HepG2 (cell line): ENCODE results near the gene TBC1D22A. TPM values are rescaled to one million over a fixed set of nuclear protein-coding genes. Genes with fewer than 3 reads are reported as not detected.

Experiments used
- ATRX ChIP-seq: sonication (generic); formaldehyde crosslinking; IDR thresholded peaks from 2 replicates; pipeline ENCODE4 v1.4.0; 2020; ENCODE audit warnings: missing genetic modification reagents, borderline replicate concordance
- BRCA1 ChIP-seq: sonication (generic); formaldehyde crosslinking; IDR thresholded peaks from 2 replicates; pipeline ENCODE4 v1.4.0; 2020; ENCODE audit warnings: missing genetic modification reagents
- CCAR2 ChIP-seq: fragments of 200-400 bp; formaldehyde crosslinking; optimal IDR thresholded peaks from 2 replicates; pipeline ENCODE3; 2018; ENCODE audit warnings: low read depth, mild to moderate bottlenecking, low read length, moderate library complexity
- CENPX ChIP-seq: sonication (generic); formaldehyde crosslinking; IDR thresholded peaks from 2 replicates; pipeline ENCODE4 v1.9.0; 2021; ENCODE audit warnings: mild to moderate bottlenecking, missing genetic modification reagents, moderate library complexity
- MEIS2 ChIP-seq: sonication (generic); formaldehyde crosslinking; IDR thresholded peaks from 2 replicates; pipeline ENCODE4 v1.9.0; 2021; ENCODE audit warnings: mild to moderate bottlenecking, missing genetic modification reagents
- NFIC ChIP-seq: IDR thresholded peaks from 2 replicates; pipeline ENCODE4 v1.6.1; 2012; ENCODE audit warnings: mild to moderate bottlenecking, low read length, inconsistent platforms
- POLR2G ChIP-seq: fragments of 200-400 bp; formaldehyde crosslinking; IDR thresholded peaks from 2 replicates; pipeline ENCODE4 v1.6.1; 2018; ENCODE audit warnings: mild to moderate bottlenecking, low read depth, low read length, moderate library complexity
- SALL1 ChIP-seq: sonication (generic); formaldehyde crosslinking; IDR thresholded peaks from 2 replicates; pipeline ENCODE4 v1.8.0; 2022; ENCODE audit warnings: mild to moderate bottlenecking, missing genetic modification reagents
- SP4 ChIP-seq: sonication (generic); formaldehyde crosslinking; IDR thresholded peaks from 2 replicates; pipeline ENCODE4 v1.8.1; 2023; ENCODE audit warnings: mild to moderate bottlenecking, missing genetic modification reagents
- ZBTB7B ChIP-seq: sonication (generic); formaldehyde crosslinking; IDR thresholded peaks from 2 replicates; pipeline ENCODE4 v1.4.0; 2020; ENCODE audit warnings: missing genetic modification reagents
- ZMAT3 ChIP-seq: sonication (generic); formaldehyde crosslinking; conservative IDR thresholded peaks from 2 replicates; pipeline ENCODE4 v1.7.0; 2021; ENCODE audit warnings: missing genetic modification reagents
- ZNF235 ChIP-seq: sonication (generic); formaldehyde crosslinking; IDR thresholded peaks from 2 replicates; pipeline ENCODE4 v1.8.1; 2023; ENCODE audit warnings: mild to moderate bottlenecking, missing genetic modification reagents, borderline replicate concordance
- ZNF263 ChIP-seq: sonication (generic); formaldehyde crosslinking; IDR thresholded peaks from 2 replicates; pipeline ENCODE4 v1.4.0; 2020; ENCODE audit warnings: missing genetic modification reagents
- ZNF496 ChIP-seq: sonication (generic); formaldehyde crosslinking; IDR thresholded peaks from 2 replicates; pipeline ENCODE4 v1.8.1; 2023; ENCODE audit warnings: mild to moderate bottlenecking, moderate library complexity, missing genetic modification reagents; ENCODE audit not compliant: insufficient replicate concordance
- ZNF543 ChIP-seq: sonication (generic); formaldehyde crosslinking; IDR thresholded peaks from 2 replicates; pipeline ENCODE4 v1.4.0; 2020; ENCODE audit warnings: mild to moderate bottlenecking, missing genetic modification reagents
- ZNF614 ChIP-seq: IDR thresholded peaks from 2 replicates; pipeline ENCODE4 v1.6.1; 2018; ENCODE audit warnings: missing biosample characterization, missing genetic modification reagents, inconsistent platforms, borderline replicate concordance
- ZNF615 ChIP-seq: sonication (generic); formaldehyde crosslinking; IDR thresholded peaks from 2 replicates; pipeline ENCODE4 v1.5.0; 2020; ENCODE audit warnings: mild to moderate bottlenecking, missing genetic modification reagents, borderline replicate concordance
- polyA plus RNA-seq, 8 experiments: library from polyadenylated mRNA; depleted of rRNA in 3 of 8; stranded (reverse) in 7 of 8; unstranded in 1 of 8; fragments of >200 nt; fragmentation: Illumina TruSeq in 4 of 8; extraction: Trizol in 4 of 8; gene quantifications; 2 replicates each; pipeline versions ENCODE4 v1.2.1 to v1.2.3, GENCODE V29; 2011 to 2016; ENCODE audit warnings: low read depth in 4 of 8, missing spikeins in 1 of 8, mixed read lengths in 1 of 8; ENCODE audit not compliant: insufficient read depth in 1 of 8
- total RNA-seq, 5 experiments: library from RNA; depleted of rRNA; stranded (reverse); fragments of >200 nt; fragmentation: Illumina TruSeq; extraction: Trizol; gene quantifications; 2 replicates each; pipeline ENCODE4 v1.2.3, GENCODE V29; 2016; ENCODE audit warnings: low read depth in 1 of 5
- TF ChIP-seq, protein P1 (sequence below), 2 experiments: fragments of 450-650 bp in 1 of 2; sonication (generic) in 1 of 2; formaldehyde crosslinking; IDR thresholded peaks; 2 replicates each; pipeline versions ENCODE4 v1.5.0 to v1.8.0; 2020 to 2022; ENCODE audit warnings: mild to moderate bottlenecking in 1 of 2, missing genetic modification reagents in 1 of 2
- TF ChIP-seq, protein P2 (sequence below): sonication (generic); formaldehyde crosslinking; IDR thresholded peaks from 2 replicates; pipeline ENCODE4 v1.5.0; 2020; ENCODE audit warnings: missing genetic modification reagents, mild to moderate bottlenecking, borderline replicate concordance
- TF ChIP-seq, protein P3 (sequence below): sonication (generic); formaldehyde crosslinking; IDR thresholded peaks from one replicate; pipeline ENCODE4 v1.5.1; 2020; ENCODE audit warnings: mild to moderate bottlenecking, missing genetic modification reagents; ENCODE audit errors: not compliant biosample characterization

The TBC1D22A gene
- total and polyA plus RNA-seq, 2 of the 13 experiments (the other 11 are each of a cell fraction or from before 2014, with no cell fraction given), result 17.3 to 18.0 TPM

DNA sequence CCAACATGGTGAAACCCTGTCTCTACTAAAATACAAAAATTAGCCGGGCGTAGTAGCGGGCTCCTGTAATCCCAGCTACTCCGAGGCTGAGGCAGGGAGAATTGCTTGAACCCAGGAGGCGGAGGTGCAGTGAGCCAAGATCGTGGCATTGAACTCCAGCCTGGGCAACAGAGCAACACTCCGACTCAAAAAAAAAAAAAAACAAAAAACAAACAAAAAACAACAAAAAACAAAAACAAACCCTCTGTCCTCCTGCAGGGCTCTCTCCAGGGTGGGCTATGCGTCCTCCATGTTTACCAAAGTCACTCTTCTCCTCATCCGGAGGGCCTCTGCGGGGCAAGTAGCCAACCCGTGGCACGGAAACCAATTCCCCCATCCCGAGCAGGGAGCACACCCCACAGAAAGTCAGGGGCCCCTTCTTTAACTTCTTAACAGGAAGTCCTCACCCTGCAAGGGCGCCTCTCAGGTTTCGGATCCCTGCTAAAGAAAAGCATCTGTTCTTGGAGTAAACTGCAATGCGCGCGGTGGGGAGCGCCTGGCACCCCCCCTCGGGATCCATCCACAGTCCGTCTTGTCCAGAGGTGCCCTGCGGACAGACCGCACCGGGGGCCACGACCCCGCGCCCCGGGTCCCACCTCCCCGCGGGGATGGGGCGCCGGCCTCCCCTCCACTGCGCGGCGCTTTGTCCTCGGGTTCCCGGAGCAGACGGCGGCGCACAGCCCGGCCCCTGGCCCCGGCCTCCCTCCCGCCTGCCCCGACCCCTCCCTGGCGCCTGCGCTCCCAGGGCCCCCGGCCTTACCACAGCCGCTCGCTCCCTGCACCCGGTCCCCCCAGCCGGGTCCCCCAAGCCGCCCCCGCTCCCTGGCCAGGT, 25.1 kb upstream of the TBC1D22A start (continued):
- 0 out of 2 replicates have a peak, but pooled peaks have one; percentile 10 for TF ChIP-seq ZMAT3 (CRISPR knock-in tag)
- TF ChIP-seq ZBTB7B, result no peak
- TF ChIP-seq ATRX (CRISPR knock-in tag), result no peak
- TF ChIP-seq BRCA1 (CRISPR knock-in tag), result no peak
- TF ChIP-seq ZNF543 (CRISPR knock-in tag), result no peak
- TF ChIP-seq SALL1 (CRISPR knock-in tag), result no peak
- TF ChIP-seq SP4 (CRISPR knock-in tag), result peak; percentile 51; the same call in 1 of the 2 replicates
- TF ChIP-seq, protein P1, sequence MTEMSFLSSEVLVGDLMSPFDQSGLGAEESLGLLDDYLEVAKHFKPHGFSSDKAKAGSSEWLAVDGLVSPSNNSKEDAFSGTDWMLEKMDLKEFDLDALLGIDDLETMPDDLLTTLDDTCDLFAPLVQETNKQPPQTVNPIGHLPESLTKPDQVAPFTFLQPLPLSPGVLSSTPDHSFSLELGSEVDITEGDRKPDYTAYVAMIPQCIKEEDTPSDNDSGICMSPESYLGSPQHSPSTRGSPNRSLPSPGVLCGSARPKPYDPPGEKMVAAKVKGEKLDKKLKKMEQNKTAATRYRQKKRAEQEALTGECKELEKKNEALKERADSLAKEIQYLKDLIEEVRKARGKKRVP (CRISPR knock-in tag; IDR thresholded peaks at IDR 0.05), result no peak
- TF ChIP-seq ZNF614 (CRISPR knock-in tag), result no peak
- TF ChIP-seq ZNF235 (CRISPR knock-in tag), result no peak
- TF ChIP-seq, protein P2, sequence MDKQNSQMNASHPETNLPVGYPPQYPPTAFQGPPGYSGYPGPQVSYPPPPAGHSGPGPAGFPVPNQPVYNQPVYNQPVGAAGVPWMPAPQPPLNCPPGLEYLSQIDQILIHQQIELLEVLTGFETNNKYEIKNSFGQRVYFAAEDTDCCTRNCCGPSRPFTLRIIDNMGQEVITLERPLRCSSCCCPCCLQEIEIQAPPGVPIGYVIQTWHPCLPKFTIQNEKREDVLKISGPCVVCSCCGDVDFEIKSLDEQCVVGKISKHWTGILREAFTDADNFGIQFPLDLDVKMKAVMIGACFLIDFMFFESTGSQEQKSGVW (CRISPR knock-in tag), result no peak
- TF ChIP-seq NFIC, result no peak
- TF ChIP-seq ZNF496, result no peak
- TF ChIP-seq CCAR2, result no peak
- no peak for TF ChIP-seq POLR2G
- TF ChIP-seq MEIS2, result peak; percentile 13; the same call in 1 of the 2 replicates
- TF ChIP-seq, protein P3, sequence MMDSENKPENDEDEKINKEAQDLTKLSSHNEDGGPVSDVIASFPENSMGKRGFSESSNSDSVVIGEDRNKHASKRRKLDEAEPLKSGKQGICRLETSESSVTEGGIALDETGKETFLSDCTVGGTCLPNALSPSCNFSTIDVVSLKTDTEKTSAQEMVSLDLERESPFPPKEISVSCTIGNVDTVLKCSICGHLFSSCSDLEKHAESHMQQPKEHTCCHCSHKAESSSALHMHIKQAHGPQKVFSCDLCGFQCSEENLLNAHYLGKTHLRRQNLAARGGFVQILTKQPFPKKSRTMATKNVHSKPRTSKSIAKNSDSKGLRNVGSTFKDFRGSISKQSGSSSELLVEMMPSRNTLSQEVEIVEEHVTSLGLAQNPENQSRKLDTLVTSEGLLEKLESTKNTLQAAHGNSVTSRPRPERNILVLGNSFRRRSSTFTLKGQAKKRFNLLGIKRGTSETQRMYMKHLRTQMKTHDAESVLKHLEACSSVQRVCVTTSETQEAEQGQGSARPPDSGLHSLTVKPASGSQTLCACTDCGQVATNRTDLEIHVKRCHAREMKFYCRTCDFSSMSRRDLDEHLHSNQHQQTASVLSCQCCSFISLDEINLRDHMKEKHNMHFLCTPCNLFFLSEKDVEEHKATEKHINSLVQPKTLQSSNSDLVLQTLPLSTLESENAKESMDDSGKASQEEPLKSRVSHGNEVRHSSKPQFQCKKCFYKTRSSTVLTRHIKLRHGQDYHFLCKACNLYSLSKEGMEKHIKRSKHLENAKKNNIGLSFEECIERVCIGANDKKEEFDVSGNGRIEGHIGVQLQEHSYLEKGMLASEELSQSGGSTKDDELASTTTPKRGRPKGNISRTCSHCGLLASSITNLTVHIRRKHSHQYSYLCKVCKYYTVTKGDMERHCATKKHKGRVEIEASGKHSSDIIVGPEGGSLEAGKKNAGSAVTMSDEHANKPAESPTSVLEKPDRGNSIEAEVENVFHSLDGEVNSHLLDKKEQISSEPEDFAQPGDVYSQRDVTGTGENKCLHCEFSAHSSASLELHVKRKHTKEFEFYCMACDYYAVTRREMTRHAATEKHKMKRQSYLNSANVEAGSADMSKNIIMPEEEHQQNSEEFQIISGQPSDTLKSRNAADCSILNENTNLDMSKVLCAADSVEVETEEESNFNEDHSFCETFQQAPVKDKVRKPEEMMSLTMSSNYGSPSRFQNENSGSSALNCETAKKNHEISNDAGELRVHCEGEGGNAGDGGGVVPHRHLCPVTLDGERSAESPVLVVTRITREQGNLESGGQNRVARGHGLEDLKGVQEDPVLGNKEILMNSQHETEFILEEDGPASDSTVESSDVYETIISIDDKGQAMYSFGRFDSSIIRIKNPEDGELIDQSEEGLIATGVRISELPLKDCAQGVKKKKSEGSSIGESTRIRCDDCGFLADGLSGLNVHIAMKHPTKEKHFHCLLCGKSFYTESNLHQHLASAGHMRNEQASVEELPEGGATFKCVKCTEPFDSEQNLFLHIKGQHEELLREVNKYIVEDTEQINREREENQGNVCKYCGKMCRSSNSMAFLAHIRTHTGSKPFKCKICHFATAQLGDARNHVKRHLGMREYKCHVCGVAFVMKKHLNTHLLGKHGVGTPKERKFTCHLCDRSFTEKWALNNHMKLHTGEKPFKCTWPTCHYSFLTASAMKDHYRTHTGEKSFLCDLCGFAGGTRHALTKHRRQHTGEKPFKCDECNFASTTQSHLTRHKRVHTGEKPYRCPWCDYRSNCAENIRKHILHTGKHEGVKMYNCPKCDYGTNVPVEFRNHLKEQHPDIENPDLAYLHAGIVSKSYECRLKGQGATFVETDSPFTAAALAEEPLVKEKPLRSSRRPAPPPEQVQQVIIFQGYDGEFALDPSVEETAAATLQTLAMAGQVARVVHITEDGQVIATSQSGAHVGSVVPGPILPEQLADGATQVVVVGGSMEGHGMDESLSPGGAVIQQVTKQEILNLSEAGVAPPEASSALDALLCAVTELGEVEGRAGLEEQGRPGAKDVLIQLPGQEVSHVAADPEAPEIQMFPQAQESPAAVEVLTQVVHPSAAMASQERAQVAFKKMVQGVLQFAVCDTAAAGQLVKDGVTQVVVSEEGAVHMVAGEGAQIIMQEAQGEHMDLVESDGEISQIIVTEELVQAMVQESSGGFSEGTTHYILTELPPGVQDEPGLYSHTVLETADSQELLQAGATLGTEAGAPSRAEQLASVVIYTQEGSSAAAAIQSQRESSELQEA (CRISPR knock-in tag), result peak; percentile 30
- no peak for TF ChIP-seq ZNF615 (CRISPR knock-in tag)
- 0 out of 2 replicates have a peak, but pooled peaks have one; percentile 32 for TF ChIP-seq ZNF263
- TF ChIP-seq CENPX (CRISPR knock-in tag), result no peak
